Stomach (tissue), 4 donors: ENCODE data around the gene OCRL.

ENCODE experiments used
- CTCF ChIP-seq, 7 experiments: fragments of 450-650 bp in 4 of 7; fragments of 200-600 bp in 3 of 7; sonication (generic) in 3 of 7; IDR thresholded peaks; one replicate each; pipeline ENCODE4 v1.5.1; 2016 to 2019; ENCODE audit warnings: antibody characterized with exemption in 7 of 7, control low read depth in 2 of 7, mild to moderate bottlenecking in 1 of 7
- POLR2A ChIP-seq, 4 donors: fragments of 450-650 bp; IDR thresholded peaks; one replicate each; pipeline ENCODE4 v1.6.1; 2016; ENCODE audit warnings: antibody characterized with exemption in 4 of 4, control low read depth in 2 of 4, mild to moderate bottlenecking in 1 of 4, moderate library complexity in 1 of 4

- TF ChIP-seq CTCF (IDR thresholded peaks at IDR 0.05) = no peak
- TF ChIP-seq POLR2A (IDR thresholded peaks at IDR 0.05) = no peak
Observed at GRCh38 chrX:129590596-129590995, 50.5 kb downstream of the OCRL start.
